WERI-Rb-1 (cell line): ENCODE results near the gene TCEANC2.

ENCODE experiments used
- DNase-seq: peaks from one replicate; pipeline ENCODE4 v3.0.0-alpha.2; 2020
- H3K27ac ChIP-seq: fragments of 250-450 bp; sonication (Bioruptor Pico); 2 replicates; pipeline ENCODE4 v1.5.1; 2020; ENCODE audit warnings: mild to moderate bottlenecking, moderate library complexity
- H3K27me3 ChIP-seq: fragments of 250-450 bp; sonication (Bioruptor Pico); 2 replicates; pipeline ENCODE4 v1.5.1; 2021; ENCODE audit warnings: mild to moderate bottlenecking, low read depth, moderate library complexity; ENCODE audit not compliant: insufficient read depth, severe bottlenecking
- H3K36me3 ChIP-seq: fragments of 250-450 bp; sonication (Bioruptor Pico); 2 replicates; pipeline ENCODE4 v1.5.1; 2020; ENCODE audit warnings: mild to moderate bottlenecking, moderate library complexity
- H3K4me3 ChIP-seq: 2 replicates; pipeline ENCODE4 v1.5.1; 2011; ENCODE audit warnings: low read depth, mild to moderate bottlenecking, control low read depth, low read length
- H3K9me3 ChIP-seq: fragments of 250-450 bp; sonication (Bioruptor Pico); 2 replicates; pipeline ENCODE4 v1.5.1; 2021; ENCODE audit warnings: mild to moderate bottlenecking, moderate library complexity; ENCODE audit not compliant: severe bottlenecking
- CTCF ChIP-seq: IDR thresholded peaks from 2 replicates; pipeline ENCODE4 v1.5.1; 2011; ENCODE audit warnings: low read depth, mild to moderate bottlenecking, control low read depth, inconsistent platforms, low read length

Gene TCEANC2

GRCh38 chr1:54077359-54077758 lies 24.0 kb downstream of the TCEANC2 start:
- Histone ChIP-seq H3K4me3 (no peak overlapping the region), H3K27ac (no peak overlapping the region), H3K27me3 (no peaks in the 10 kb centered on the region), H3K36me3 (no peaks in the 10 kb centered on the region; the same call in 1 of the 2 replicates), H3K9me3 (no peaks in the 10 kb centered on the region)
- DNase-seq, result no peak
- TF ChIP-seq CTCF, result no peak

- no peaks in the 10 kb centered on the region for H3K36me3 ChIP-seq
- no peaks in the 10 kb centered on the region for H3K27me3 ChIP-seq
- TF ChIP-seq CTCF, result no peak
- H3K4me3 ChIP-seq, result no peak overlapping the region
- DNase-seq, result no peak
- H3K27ac ChIP-seq, result no peak overlapping the region
- no peaks in the 10 kb centered on the region for H3K9me3 ChIP-seq
Measured at GRCh38 chr1:54080598-54081049, 27.2 kb downstream of the TCEANC2 start.

GRCh38 chr1:54081306-54082270 lies 28.2 kb downstream of the TCEANC2 start:
- TF ChIP-seq CTCF, result peak; percentile 89
- H3K9me3 ChIP-seq, result no peaks in the 10 kb centered on the region
- H3K36me3 ChIP-seq, result no peaks in the 10 kb centered on the region
- no peaks in the 10 kb centered on the region for H3K27me3 ChIP-seq
- DNase-seq, result peak; percentile 76
- H3K27ac ChIP-seq, result no peak overlapping the region
- no peak overlapping the region for H3K4me3 ChIP-seq

GRCh38 chr1:54084794-54085193 lies 31.4 kb downstream of the TCEANC2 start:
- no peak for DNase-seq
- no peaks in the 10 kb centered on the region for H3K27me3 ChIP-seq
- H3K4me3 ChIP-seq, result no peak overlapping the region
- TF ChIP-seq CTCF, result no peak
- no peaks in the 10 kb centered on the region for H3K36me3 ChIP-seq
- H3K9me3 ChIP-seq, result no peaks in the 10 kb centered on the region
- H3K27ac ChIP-seq, result no peak overlapping the region

- H3K27ac ChIP-seq, result no peak overlapping the region
- no peaks in the 10 kb centered on the region for H3K36me3 ChIP-seq
- H3K9me3 ChIP-seq, result no peaks in the 10 kb centered on the region
- no peak overlapping the region for H3K4me3 ChIP-seq
- no peaks in the 10 kb centered on the region for H3K27me3 ChIP-seq
- no peak for TF ChIP-seq CTCF
- DNase-seq, result no peak
Measured at GRCh38 chr1:54086754-54087153, 33.3 kb downstream of the TCEANC2 start.

DNA sequence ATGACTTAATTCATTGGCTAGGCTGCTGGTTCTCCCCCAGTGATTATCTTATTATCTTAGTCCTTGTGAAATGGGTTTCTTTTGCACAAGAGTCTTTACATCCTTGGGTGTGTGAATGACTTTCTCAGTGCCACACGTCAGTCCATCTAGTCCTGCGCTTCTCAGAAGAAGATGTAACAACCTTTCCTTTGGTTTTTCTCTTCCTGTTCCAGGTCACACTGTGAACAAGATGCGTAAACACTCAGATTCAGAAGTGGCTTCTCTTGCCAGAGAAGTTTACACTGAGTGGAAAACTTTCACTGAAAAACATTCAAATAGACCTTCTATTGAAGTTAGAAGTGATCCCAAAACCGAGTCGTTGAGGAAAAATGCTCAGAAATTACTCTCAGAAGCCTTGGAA lies 35.0 kb downstream of the TCEANC2 start:
- no peak for TF ChIP-seq CTCF
- Histone ChIP-seq H3K4me3 (no peak overlapping the region), H3K36me3 (no peaks in the 10 kb centered on the region), H3K27ac (no peak overlapping the region), H3K9me3 (no peaks in the 10 kb centered on the region), H3K27me3 (no peaks in the 10 kb centered on the region)
- DNase-seq, result no peak
